Skeletal muscle satellite cell (primary cell): Measurements from ENCODE around the gene ETV3. TPM values are rescaled to one million over a fixed set of nuclear protein-coding genes. Genes with fewer than 3 reads are reported as not detected.
"Not testable (repeated sequence)": the region's sequence is repeated elsewhere in the genome, so short reads cannot be mapped to it uniquely, and the experiment has no call there.

Experiments used
- H3K27me3 ChIP-seq: 2 replicates; pipeline ENCODE4 v1.7.0; 2013; ENCODE audit warnings: low read length; ENCODE audit not compliant: control insufficient read depth, insufficient read depth
- H3K36me3 ChIP-seq: 2 replicates; pipeline ENCODE4 v1.7.0; 2013; ENCODE audit warnings: mild to moderate bottlenecking, control low read depth, low read length; ENCODE audit not compliant: insufficient read depth
- H3K4me1 ChIP-seq: 2 replicates; pipeline ENCODE4 v1.7.0; 2013; ENCODE audit warnings: low read length; ENCODE audit not compliant: control insufficient read depth, insufficient read depth
- H3K4me2 ChIP-seq: 2 replicates; pipeline ENCODE4 v1.7.0; 2013; ENCODE audit warnings: mild to moderate bottlenecking, low read length
- H3K4me3 ChIP-seq: 2 replicates; pipeline ENCODE4 v1.7.0; 2013; ENCODE audit warnings: low read length
- H3K9ac ChIP-seq: 2 replicates; pipeline ENCODE4 v1.7.0; 2013; ENCODE audit warnings: mild to moderate bottlenecking, low read depth, low read length, moderate library complexity
- H3K9me3 ChIP-seq: replicated peaks from 2 replicates; pipeline ENCODE4 v1.7.0; 2013; ENCODE audit warnings: mild to moderate bottlenecking, control low read depth, low read length
- total RNA-seq: library from RNA; depleted of rRNA; stranded (reverse); fragments of >200 nt; gene quantifications from 2 replicates; pipeline ENCODE4 v1.2.3, GENCODE V29; 2012; rRNA removed

ETV3 gene
- total RNA-seq, result 7.4 and 11.2 TPM in 2 replicates

DNA sequence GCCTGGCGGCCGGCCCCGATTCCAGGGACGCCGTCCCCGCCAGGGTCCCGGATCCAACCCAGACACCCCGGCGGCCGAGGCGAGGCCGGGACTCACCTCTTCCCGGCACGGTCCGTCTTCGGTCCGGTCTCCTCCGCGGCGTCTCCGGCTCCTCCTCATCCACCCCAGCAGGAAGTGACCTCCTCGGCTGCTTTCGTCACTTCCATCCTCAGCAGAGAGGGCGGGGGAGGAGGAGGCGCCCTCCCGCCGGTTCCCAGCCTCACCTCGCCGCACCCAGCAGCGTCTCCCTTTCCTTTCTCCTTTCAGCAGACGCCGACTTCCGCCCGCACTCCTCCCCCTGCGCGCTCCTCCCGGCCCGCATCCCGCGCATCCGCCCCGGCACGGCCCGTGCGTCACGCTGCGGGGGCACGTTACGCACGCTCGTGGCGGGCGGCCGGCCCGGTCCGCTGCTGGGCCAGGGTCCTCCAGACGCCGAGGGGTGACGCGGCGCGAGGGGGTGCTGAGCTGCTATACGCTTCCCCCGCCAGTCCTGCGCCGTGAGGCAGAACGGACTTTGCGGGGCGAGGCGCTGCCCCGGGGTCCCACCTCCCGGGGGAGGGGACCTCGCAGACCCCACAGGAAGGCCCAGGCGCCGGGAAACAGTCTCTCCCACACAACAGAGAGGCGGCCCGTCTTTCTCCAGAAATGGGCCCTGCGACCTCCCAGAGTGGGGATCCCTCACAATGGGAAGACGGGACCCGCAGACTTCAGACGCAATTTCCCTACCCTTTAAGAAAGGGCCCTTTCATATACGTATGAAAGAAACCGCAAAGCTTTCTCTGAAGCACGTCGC, at the start of gene ETV3:
Gene ETV3 (minus strand): TSS at position 176 of the 832 bp plus-strand sequence. CDS start 2,043 bp downstream, outside the sequence.
- H3K4me1 ChIP-seq, result peaks cover 24% of the 10 kb centered on the region
- H3K4me2 ChIP-seq, result peak within 1 kb of the TSS; percentile 80
- H3K36me3 ChIP-seq, result peaks cover 26% of the 10 kb centered on the region
- peaks cover 3% of the 10 kb centered on the region for H3K27me3 ChIP-seq
- H3K9ac ChIP-seq, result peak within 1 kb of the TSS; percentile 97
- H3K4me3 ChIP-seq, result peak within 1 kb of the TSS; percentile 97
- H3K9me3 ChIP-seq, result no peaks in the 10 kb centered on the region

GRCh38 chr1:157186281-157186992, 48.2 kb upstream of the ETV3 start:
- Histone ChIP-seq H3K36me3 (no peaks in the 10 kb centered on the region), H3K4me1 (no peaks in the 10 kb centered on the region), H3K27me3 (peaks cover 66% of the 10 kb centered on the region), H3K4me2 (no peak overlapping the region), H3K4me3 (no peak overlapping the region), H3K9ac (no peak overlapping the region), H3K9me3 (no peaks in the 10 kb centered on the region)

GRCh38 chr1:157183870-157184269, 45.7 kb upstream of the ETV3 start:
- H3K4me2 ChIP-seq, result no peak overlapping the region
- H3K4me3 ChIP-seq, result no peak overlapping the region
- H3K4me1 ChIP-seq, result no peaks in the 10 kb centered on the region
- H3K36me3 ChIP-seq, result no peaks in the 10 kb centered on the region
- H3K9me3 ChIP-seq, result no peaks in the 10 kb centered on the region
- H3K27me3 ChIP-seq, result peaks cover 69% of the 10 kb centered on the region
- no peak overlapping the region for H3K9ac ChIP-seq

GRCh38 chr1:157182371-157182770, 44.2 kb upstream of the ETV3 start:
- not testable (repeated sequence) for H3K9me3 ChIP-seq, H3K9ac ChIP-seq, H3K4me3 ChIP-seq, H3K4me1 ChIP-seq, H3K4me2 ChIP-seq, H3K36me3 ChIP-seq
- H3K27me3 ChIP-seq, result peaks cover 69% of the 10 kb centered on the region

- Histone ChIP-seq H3K27me3 (peaks cover 71% of the 10 kb centered on the region), H3K4me1 (no peaks in the 10 kb centered on the region), H3K4me3 (no peak overlapping the region), H3K9me3 (no peaks in the 10 kb centered on the region), H3K9ac (no peak overlapping the region), H3K4me2 (no peak overlapping the region), H3K36me3 (no peaks in the 10 kb centered on the region)
Observed at GRCh38 chr1:157181790-157182189, 43.6 kb upstream of the ETV3 start.

- Histone ChIP-seq H3K4me3 (no peak overlapping the region), H3K36me3 (no peaks in the 10 kb centered on the region), H3K4me2 (no peak overlapping the region), H3K9ac (no peak overlapping the region), H3K9me3 (no peaks in the 10 kb centered on the region), H3K4me1 (no peaks in the 10 kb centered on the region), H3K27me3 (peaks cover 71% of the 10 kb centered on the region)
Observed at GRCh38 chr1:157181258-157181657, 43.1 kb upstream of the ETV3 start.

GRCh38 chr1:157178490-157178889, 40.3 kb upstream of the ETV3 start:
- Histone ChIP-seq H3K4me2 (no peak overlapping the region), H3K4me3 (no peak overlapping the region), H3K9ac (no peak overlapping the region), H3K4me1 (no peaks in the 10 kb centered on the region), H3K27me3 (peaks cover 71% of the 10 kb centered on the region), H3K36me3 (no peaks in the 10 kb centered on the region), H3K9me3 (no peaks in the 10 kb centered on the region)

- H3K9ac ChIP-seq, result no peak overlapping the region
- H3K9me3 ChIP-seq, result no peaks in the 10 kb centered on the region
- H3K4me2 ChIP-seq, result no peak overlapping the region
- no peak overlapping the region for H3K4me3 ChIP-seq
- no peaks in the 10 kb centered on the region for H3K36me3 ChIP-seq
- no peaks in the 10 kb centered on the region for H3K4me1 ChIP-seq
- peaks cover 74% of the 10 kb centered on the region for H3K27me3 ChIP-seq
Observed at GRCh38 chr1:157177733-157178394, 39.7 kb upstream of the ETV3 start.

DNA sequence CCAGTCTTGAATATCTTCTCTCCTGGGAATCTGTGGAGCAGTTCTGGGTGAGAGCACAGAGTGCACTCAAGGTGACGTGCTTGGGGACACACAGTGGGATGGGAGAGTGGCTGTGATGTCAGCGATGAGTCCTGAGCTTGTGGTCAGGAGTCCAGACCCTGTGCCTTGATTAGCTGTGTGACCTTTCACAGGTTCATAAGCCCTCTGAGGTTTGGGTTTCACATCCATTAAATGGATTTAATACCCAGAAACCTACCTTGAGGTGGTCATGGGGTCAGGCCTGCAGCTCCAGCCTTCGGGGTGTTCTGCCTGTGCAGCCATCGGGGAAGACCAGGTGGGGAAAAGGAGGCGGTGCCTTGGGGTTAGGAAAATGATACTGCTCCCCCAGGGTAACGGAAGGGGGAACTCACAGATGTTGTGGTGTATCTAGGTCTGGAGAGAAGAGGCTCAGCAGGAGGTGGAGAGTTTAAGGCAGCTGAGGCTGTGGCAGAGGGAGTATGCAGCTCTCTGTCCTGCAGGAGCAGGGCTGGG, 38.5 kb upstream of the ETV3 start:
- H3K9ac ChIP-seq, result no peak overlapping the region
- H3K4me2 ChIP-seq, result no peak overlapping the region
- H3K9me3 ChIP-seq, result no peaks in the 10 kb centered on the region
- no peak overlapping the region for H3K4me3 ChIP-seq
- H3K27me3 ChIP-seq, result peaks cover 76% of the 10 kb centered on the region
- H3K36me3 ChIP-seq, result no peaks in the 10 kb centered on the region
- no peaks in the 10 kb centered on the region for H3K4me1 ChIP-seq

- H3K4me2 ChIP-seq, result no peak overlapping the region
- no peaks in the 10 kb centered on the region for H3K36me3 ChIP-seq
- peaks cover 76% of the 10 kb centered on the region for H3K27me3 ChIP-seq
- no peak overlapping the region for H3K9ac ChIP-seq
- H3K4me1 ChIP-seq, result no peaks in the 10 kb centered on the region
- no peak overlapping the region for H3K4me3 ChIP-seq
- no peaks in the 10 kb centered on the region for H3K9me3 ChIP-seq
Observed at GRCh38 chr1:157176016-157176415, 37.8 kb upstream of the ETV3 start.

GRCh38 chr1:157173900-157174410, 35.8 kb upstream of the ETV3 start:
- no peaks in the 10 kb centered on the region for H3K9me3 ChIP-seq
- H3K36me3 ChIP-seq, result no peaks in the 10 kb centered on the region
- H3K27me3 ChIP-seq, result peaks cover 71% of the 10 kb centered on the region
- H3K4me3 ChIP-seq, result no peak overlapping the region
- H3K4me1 ChIP-seq, result no peaks in the 10 kb centered on the region
- H3K4me2 ChIP-seq, result no peak overlapping the region
- no peak overlapping the region for H3K9ac ChIP-seq
